Uterus (tissue), 4 donors: Measurements from ENCODE around the gene LRRC53. TPM values are rescaled to one million over a fixed set of nuclear protein-coding genes. Genes with fewer than 3 reads are reported as not detected.

Source experiments
- DNase-seq, 2 donors: peaks; one replicate each; pipeline ENCODE4 v3.0.0-alpha.2; 2019 to 2020
- H3K27ac ChIP-seq, 2 donors: fragments of 200-600 bp; sonication (generic); 1 replicate in 1 of 2; 2 replicates in 1 of 2; pipeline ENCODE4 v1.5.1; 2016 to 2018
- H3K27me3 ChIP-seq, 2 donors: fragments of 200-600 bp; sonication (generic); one replicate each; pipeline ENCODE4 v1.5.1; 2018 to 2019; ENCODE audit warnings: control low read depth in 1 of 2
- H3K36me3 ChIP-seq, 2 donors: fragments of 200-600 bp; sonication (generic); one replicate each; pipeline ENCODE4 v1.5.1; 2019; ENCODE audit warnings: control low read depth in 1 of 2
- H3K4me1 ChIP-seq, 2 donors: fragments of 200-600 bp; sonication (generic); one replicate each; pipeline ENCODE4 v1.5.1; 2018 to 2019; ENCODE audit warnings: control low read depth in 1 of 2
- H3K4me3 ChIP-seq, 2 donors: fragments of 200-600 bp; sonication (generic); 1 replicate in 1 of 2; 2 replicates in 1 of 2; pipeline ENCODE4 v1.5.1; 2018 to 2019; ENCODE audit warnings: mild to moderate bottlenecking in 1 of 2
- H3K9me3 ChIP-seq, 2 donors: fragments of 200-600 bp; sonication (generic); one replicate each; pipeline ENCODE4 v1.5.1; 2019; ENCODE audit warnings: control low read depth in 1 of 2
- CTCF ChIP-seq, 4 experiments: fragments of 200-600 bp in 2 of 4; fragments of 450-650 bp in 2 of 4; sonication (generic) in 2 of 4; IDR thresholded peaks; one replicate each; pipeline ENCODE4 v1.5.1; 2016 to 2019; ENCODE audit warnings: antibody characterized with exemption in 4 of 4, mild to moderate bottlenecking in 2 of 4, moderate library complexity in 1 of 4
- POLR2A ChIP-seq, 2 donors: fragments of 450-650 bp; IDR thresholded peaks; one replicate each; pipeline ENCODE4 v1.6.1; 2016; ENCODE audit warnings: antibody characterized with exemption in 2 of 2, mild to moderate bottlenecking in 1 of 2, moderate library complexity in 1 of 2
- intact Hi-C: fragments of 100-400 bp; cut with DNase I; formaldehyde crosslinking; loops from one replicate; pipeline ENCODE4 v1.15.1; 2023; ENCODE audit warnings: low total_unique reads
- total RNA-seq, 4 donors: library from RNA; depleted of rRNA in 3 of 4; stranded (reverse); fragments of >200 nt in 3 of 4; gene quantifications; one replicate each; pipeline versions ENCODE4 v1.1.0 to v1.2.4, GENCODE V29; 2014 to 2023
- donor health status: DM: yes; HTN: yes; CAD: no.

LRRC53 gene
- total RNA-seq, 4 donors from 2014 or later: 0.21 TPM; not detected in 3

- no peaks in the 10 kb centered on the region for H3K36me3 ChIP-seq
- no peak for DNase-seq
- H3K4me3 ChIP-seq: no peak overlapping the region
- no peaks in the 10 kb centered on the region for H3K27me3 ChIP-seq
- intact Hi-C loops: no loop called here
- H3K4me1 ChIP-seq: no peaks in the 10 kb centered on the region
- no peak for TF ChIP-seq POLR2A (IDR thresholded peaks at IDR 0.05)
- H3K27ac ChIP-seq: no peak overlapping the region
- no peaks in the 10 kb centered on the region for H3K9me3 ChIP-seq
Measured at GRCh38 chr1:74505928-74506710, 6.3 kb downstream of the LRRC53 start.

GRCh38 chr1:74504933-74505512 lies 7.4 kb downstream of the LRRC53 start:
- H3K27me3 ChIP-seq: no peaks in the 10 kb centered on the region
- H3K9me3 ChIP-seq: no peaks in the 10 kb centered on the region
- TF ChIP-seq CTCF (IDR thresholded peaks at IDR 0.05) (no peak), POLR2A (IDR thresholded peaks at IDR 0.05) (no peak)
- intact Hi-C loops: no loop called here
- H3K4me1 ChIP-seq: no peaks in the 10 kb centered on the region
- no peaks in the 10 kb centered on the region for H3K36me3 ChIP-seq
- H3K4me3 ChIP-seq: no peak overlapping the region
- DNase-seq: no peak
- no peak overlapping the region for H3K27ac ChIP-seq

- H3K4me3 ChIP-seq: no peak overlapping the region
- no peaks in the 10 kb centered on the region for H3K9me3 ChIP-seq
- DNase-seq: peak; percentile 20 to 29
- H3K4me1 ChIP-seq: no peaks in the 10 kb centered on the region
- H3K36me3 ChIP-seq: no peaks in the 10 kb centered on the region
- no peak overlapping the region for H3K27ac ChIP-seq
- TF ChIP-seq CTCF (IDR thresholded peaks at IDR 0.05) (peak in 3 of 4 experiments; percentile 16 to 52 (median 27)), POLR2A (IDR thresholded peaks at IDR 0.05) (no peak)
- intact Hi-C loops: no loop called here
- H3K27me3 ChIP-seq: no peaks in the 10 kb centered on the region
Measured at GRCh38 chr1:74504125-74504932, 8.1 kb downstream of the LRRC53 start.

- no peak for DNase-seq
- Histone ChIP-seq H3K4me1 (no peaks in the 10 kb centered on the region), H3K27ac (no peak overlapping the region), H3K4me3 (no peak overlapping the region), H3K27me3 (no peaks in the 10 kb centered on the region), H3K9me3 (no peaks in the 10 kb centered on the region), H3K36me3 (no peaks in the 10 kb centered on the region)
- intact Hi-C loops: no loop called here
- TF ChIP-seq POLR2A (IDR thresholded peaks at IDR 0.05) (no peak), CTCF (IDR thresholded peaks at IDR 0.05) (no peak)
Measured at GRCh38 chr1:74502858-74503257, 9.6 kb downstream of the LRRC53 start.

- intact Hi-C loops: no loop called here
- Histone ChIP-seq H3K4me3 (no peak overlapping the region), H3K9me3 (no peaks in the 10 kb centered on the region), H3K27me3 (no peaks in the 10 kb centered on the region), H3K36me3 (no peaks in the 10 kb centered on the region), H3K4me1 (no peaks in the 10 kb centered on the region), H3K27ac (no peak overlapping the region)
- no peak for TF ChIP-seq CTCF (IDR thresholded peaks at IDR 0.05)
- TF ChIP-seq POLR2A (IDR thresholded peaks at IDR 0.05): no peak
- no peak for DNase-seq
Measured at GRCh38 chr1:74502432-74502831, 10.0 kb downstream of the LRRC53 start.
